PC-9 (cell line): Measurements from ENCODE around the gene SLC45A3.

ENCODE experiments used
- CTCF ChIP-seq: fragments of 200-600 bp; sonication (generic); conservative IDR thresholded peaks from 2 replicates; pipeline ENCODE4 v1.6.1; 2017; ENCODE audit warnings: mixed run types, antibody characterized with exemption, mild to moderate bottlenecking, moderate library complexity
- EZH2 ChIP-seq: fragments of 200-600 bp; sonication (generic); IDR thresholded peaks from 2 replicates; pipeline ENCODE4 v1.8.0; 2017; ENCODE audit warnings: antibody characterized with exemption, low read depth

- TF ChIP-seq CTCF (no peak), EZH2 (no peak)
These were observed 42.3 kb downstream of the SLC45A3 start for GRCh38 chr1:205637854-205638468.
